HCT116 (cell line): ENCODE measurements around the gene SUPT6H. TPM values are rescaled to one million over a fixed set of nuclear protein-coding genes. Genes with fewer than 3 reads are reported as not detected.

Source experiments
- ATAC-seq: fragments of 200-7000 bp; cut with Tn5 transposase; 2 replicates; pipeline ENCODE4 v1.9.1; 2020; ENCODE audit warnings: mild to moderate bottlenecking, moderate library complexity
- BruUV-seq: library from RNA; stranded (reverse); fragments of 400-500 nt; replicated peaks from 2 replicates; lab custom pipeline; 2021; lab: Mats Ljungman, UMichigan
- CTCF ChIA-PET: fragments of 300-600 bp; sonication (Branson Sonifier 250); formaldehyde crosslinking; loops from one replicate; lab custom pipeline; 2021; ENCODE audit warnings: antibody characterized with exemption; lab: Charles Lee
- POLR2A ChIA-PET: fragments of 300-600, 350-600 bp; sonication (Branson Sonifier 250); formaldehyde crosslinking; loops from one replicate; lab custom pipeline; 2021; ENCODE audit warnings: antibody characterized with exemption; lab: Charles Lee
- RAD21 ChIA-PET, 2 experiments: fragments of 300-600 bp; sonication (Branson Sonifier 250); formaldehyde crosslinking; loops; one replicate each; lab custom pipeline; 2023; ENCODE audit warnings: low total read pairs in 2 of 2; ENCODE audit not compliant: uncharacterized antibody in 2 of 2, unreplicated experiment in 2 of 2, low non-redundant PET in 1 of 2; lab: Charles Lee
- DNase-seq: peaks from one replicate; pipeline ENCODE4 v3.0.0-alpha.2; 2010; ENCODE audit warnings: low read depth, low spot score
- H2AFZ ChIP-seq: fragments of 200-600 bp; shearing (Covaris generic), sonication (generic); 2 replicates; pipeline ENCODE4 v1.6.1; 2017; ENCODE audit warnings: low read depth, mixed run types, mixed read lengths, antibody characterized with exemption, low read length; ENCODE audit not compliant: poor library complexity, severe bottlenecking
- H3K27ac ChIP-seq: 2 replicates; pipeline ENCODE4 v1.5.1; 2012; ENCODE audit warnings: low read depth, low read length
- H3K27me3 ChIP-seq: fragments of 200-600 bp; sonication (generic); 2 replicates; pipeline ENCODE4 v1.6.1; 2016; ENCODE audit warnings: mixed run types, low read length, mixed read lengths; ENCODE audit not compliant: insufficient read depth
- H3K36me3 ChIP-seq, 2 experiments: fragments of 200-500 bp in 1 of 2; fragments of 200-600 bp in 1 of 2; sonication (Bioruptor generic) in 1 of 2; sonication (generic) in 1 of 2; 2 replicates each; pipeline versions ENCODE4 v1.5.1 to v1.6.1; 2014 to 2016; ENCODE audit warnings: low read length in 2 of 2, inconsistent platforms in 1 of 2, mixed read lengths in 1 of 2, mixed run types in 1 of 2; ENCODE audit not compliant: insufficient read depth in 2 of 2, control insufficient read depth in 1 of 2
- H3K4me1 ChIP-seq, 2 experiments: fragments of 200-600 bp in 1 of 2; sonication (generic) in 1 of 2; 2 replicates each; pipeline versions ENCODE4 v1.5.1 to v1.6.1; 2012 to 2017; ENCODE audit warnings: low read length in 2 of 2, inconsistent platforms in 1 of 2, mild to moderate bottlenecking in 1 of 2, mixed read lengths in 1 of 2, mixed run types in 1 of 2, moderate library complexity in 1 of 2; ENCODE audit not compliant: insufficient read depth in 2 of 2, control insufficient read depth in 1 of 2
- H3K4me2 ChIP-seq: fragments of 200-600 bp; sonication (generic); 2 replicates; pipeline ENCODE4 v1.6.1; 2017; ENCODE audit warnings: mixed run types, low read length, mixed read lengths
- H3K4me3 ChIP-seq, 2 experiments: fragments of 200-600 bp in 1 of 2; sonication (generic) in 1 of 2; replicated peaks in 1 of 2; 2 replicates each; pipeline ENCODE4 v1.5.1; 2011 to 2016; ENCODE audit warnings: low read length in 2 of 2, control low read depth in 1 of 2, low read depth in 1 of 2, mild to moderate bottlenecking in 1 of 2, mixed read lengths in 1 of 2, mixed run types in 1 of 2
- H3K79me2 ChIP-seq: fragments of 200-600 bp; sonication (generic); 2 replicates; pipeline ENCODE4 v1.6.1; 2017; ENCODE audit warnings: mild to moderate bottlenecking, mixed run types, low read length, moderate library complexity, mixed read lengths; ENCODE audit not compliant: insufficient read depth
- H3K9ac ChIP-seq: fragments of 200-600 bp; sonication (generic); 2 replicates; pipeline ENCODE4 v1.6.1; 2016; ENCODE audit warnings: low read length, mixed read lengths
- H3K9me2 ChIP-seq: fragments of 200-600 bp; sonication (generic), shearing (Covaris generic); 2 replicates; pipeline ENCODE4 v1.6.1; 2017; ENCODE audit warnings: mixed run types, mild to moderate bottlenecking, moderate library complexity; ENCODE audit not compliant: insufficient read depth
- H3K9me3 ChIP-seq, 2 experiments: fragments of 200-500 bp in 1 of 2; fragments of 200-600 bp in 1 of 2; sonication (Bioruptor generic) in 1 of 2; sonication (generic) in 1 of 2; 2 replicates each; pipeline ENCODE4 v1.6.1; 2014 to 2017; ENCODE audit warnings: low read length in 2 of 2, mixed read lengths in 2 of 2, inconsistent platforms in 1 of 2, low read depth in 1 of 2, mild to moderate bottlenecking in 1 of 2, mixed run types in 1 of 2, moderate library complexity in 1 of 2; ENCODE audit not compliant: control insufficient read depth in 1 of 2, insufficient read depth in 1 of 2
- H4K20me1 ChIP-seq: fragments of 200-600 bp; sonication (generic), shearing (Covaris generic); 2 replicates; pipeline ENCODE4 v1.6.1; 2017; ENCODE audit warnings: mixed run types, mild to moderate bottlenecking, moderate library complexity; ENCODE audit not compliant: insufficient read depth
- EGR1 ChIP-seq: IDR thresholded peaks from 2 replicates; pipeline ENCODE4 v1.6.1; 2012; ENCODE audit warnings: low read depth
- ELF1 ChIP-seq: IDR thresholded peaks from 2 replicates; pipeline ENCODE4 v1.6.1; 2012; ENCODE audit warnings: low read depth, borderline replicate concordance
- EZH2 ChIP-seq: fragments of 200-600 bp; sonication (generic); IDR thresholded peaks from 2 replicates; pipeline ENCODE4 v1.6.1; 2017; ENCODE audit warnings: antibody characterized with exemption, mixed run types
- EZH2phosphoT487 ChIP-seq: fragments of 200-600 bp; IDR thresholded peaks from 2 replicates; pipeline ENCODE4 v1.6.1; 2018; ENCODE audit warnings: antibody characterized with exemption, borderline replicate concordance
- FOSL1 ChIP-seq: IDR thresholded peaks from 2 replicates; pipeline ENCODE4 v1.6.1; 2012; ENCODE audit warnings: low read depth
- JUND ChIP-seq: IDR thresholded peaks from 2 replicates; pipeline ENCODE4 v1.6.1; 2012
- POLR2A ChIP-seq: IDR thresholded peaks from 2 replicates; pipeline ENCODE4 v1.7.0; 2011; ENCODE audit warnings: borderline replicate concordance; ENCODE audit not compliant: insufficient read depth, insufficient read length; ENCODE audit errors: extremely low read depth
- POLR2AphosphoS5 ChIP-seq: IDR thresholded peaks from 2 replicates; pipeline ENCODE4 v1.6.1; 2011; ENCODE audit warnings: mild to moderate bottlenecking, low read depth, low read length, moderate library complexity
- RAD21 ChIP-seq: IDR thresholded peaks from 2 replicates; pipeline ENCODE4 v1.6.1; 2012; ENCODE audit warnings: low read depth, mild to moderate bottlenecking
- SIN3A ChIP-seq: IDR thresholded peaks from 2 replicates; pipeline ENCODE4 v1.6.1; 2012; ENCODE audit warnings: low read depth
- SP1 ChIP-seq: IDR thresholded peaks from 2 replicates; pipeline ENCODE4 v1.6.1; 2012; ENCODE audit warnings: low read depth
- SRF ChIP-seq: IDR thresholded peaks from 2 replicates; pipeline ENCODE4 v1.6.1; 2012; ENCODE audit warnings: low read depth
- YY1 ChIP-seq: IDR thresholded peaks from 2 replicates; pipeline ENCODE4 v1.6.1; 2011; ENCODE audit warnings: low read length, low read depth, moderate library complexity, mild to moderate bottlenecking; ENCODE audit not compliant: insufficient replicate concordance; ENCODE audit errors: extremely low read depth
- ZFX ChIP-seq: fragments of 450-650 bp; IDR thresholded peaks from 2 replicates; pipeline ENCODE4 v1.6.1; 2017
- intact Hi-C: fragments of 100-400 bp; cut with micrococcal nuclease; formaldehyde crosslinking; loops from 2 replicates; pipeline ENCODE4 v1.10.0; 2022
- total RNA-seq: library from RNA; stranded (reverse); gene quantifications from one replicate; pipeline ENCODE4 v1.2.1, GENCODE V29; 2021; ENCODE audit not compliant: unreplicated experiment
- TF ChIP-seq, protein P1 (sequence below), 3 experiments: fragments of 200-600 bp in 1 of 3; sonication (generic) in 1 of 3; IDR thresholded peaks in 2 of 3; conservative IDR thresholded peaks in 1 of 3; 2 replicates each; pipeline ENCODE4 v1.5.1; 2012 to 2017; ENCODE audit warnings: low read depth in 2 of 3, low read length in 2 of 3, antibody characterized with exemption in 1 of 3, borderline replicate concordance in 1 of 3, control low read depth in 1 of 3, mild to moderate bottlenecking in 1 of 3, mixed read lengths in 1 of 3, mixed run types in 1 of 3, moderate library complexity in 1 of 3; ENCODE audit not compliant: insufficient read depth in 1 of 3
- TF ChIP-seq, protein P2 (sequence below): IDR thresholded peaks from 2 replicates; pipeline ENCODE4 v1.6.1; 2012
- TF ChIP-seq, protein P3 (sequence below): IDR thresholded peaks from 2 replicates; pipeline ENCODE4 v1.6.1; 2012
- TF ChIP-seq, protein P4 (sequence below): IDR thresholded peaks from 2 replicates; pipeline ENCODE4 v1.6.1; 2012; ENCODE audit warnings: low read depth

Gene SUPT6H
- total RNA-seq, 1 experiment from 2014 or later, result 62.1 TPM

DNA sequence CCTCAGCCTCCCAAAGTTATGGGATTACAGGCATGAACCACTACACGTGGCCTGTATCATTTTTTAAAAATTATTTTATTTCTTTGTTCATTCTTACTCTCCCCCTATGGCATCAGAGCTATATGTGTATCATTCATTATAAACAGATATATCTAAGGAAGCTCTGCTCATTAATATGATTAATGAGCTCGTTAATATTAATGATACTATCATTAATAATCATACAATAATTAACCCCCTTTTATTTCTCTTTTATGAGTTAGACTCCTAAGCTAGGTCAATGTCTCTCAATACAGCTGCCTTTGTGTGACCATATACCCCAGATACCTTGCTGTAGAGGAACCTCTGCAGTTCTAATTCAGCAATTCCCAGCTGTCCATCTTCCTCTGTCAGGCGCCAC is 43.5 kb upstream of the SUPT6H start (continued):
- TF ChIP-seq, protein P1, sequence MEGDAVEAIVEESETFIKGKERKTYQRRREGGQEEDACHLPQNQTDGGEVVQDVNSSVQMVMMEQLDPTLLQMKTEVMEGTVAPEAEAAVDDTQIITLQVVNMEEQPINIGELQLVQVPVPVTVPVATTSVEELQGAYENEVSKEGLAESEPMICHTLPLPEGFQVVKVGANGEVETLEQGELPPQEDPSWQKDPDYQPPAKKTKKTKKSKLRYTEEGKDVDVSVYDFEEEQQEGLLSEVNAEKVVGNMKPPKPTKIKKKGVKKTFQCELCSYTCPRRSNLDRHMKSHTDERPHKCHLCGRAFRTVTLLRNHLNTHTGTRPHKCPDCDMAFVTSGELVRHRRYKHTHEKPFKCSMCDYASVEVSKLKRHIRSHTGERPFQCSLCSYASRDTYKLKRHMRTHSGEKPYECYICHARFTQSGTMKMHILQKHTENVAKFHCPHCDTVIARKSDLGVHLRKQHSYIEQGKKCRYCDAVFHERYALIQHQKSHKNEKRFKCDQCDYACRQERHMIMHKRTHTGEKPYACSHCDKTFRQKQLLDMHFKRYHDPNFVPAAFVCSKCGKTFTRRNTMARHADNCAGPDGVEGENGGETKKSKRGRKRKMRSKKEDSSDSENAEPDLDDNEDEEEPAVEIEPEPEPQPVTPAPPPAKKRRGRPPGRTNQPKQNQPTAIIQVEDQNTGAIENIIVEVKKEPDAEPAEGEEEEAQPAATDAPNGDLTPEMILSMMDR (IDR thresholded peaks at IDR 0.05 in 2 of 3, conservative IDR thresholded peaks at IDR 0.05 in 1 of 3; ENCODE audit: borderline replicate concordance in 1 of 3, insufficient read depth in 1 of 3, low read depth in 2 of 3, low read length in 2 of 3), result no peak
- TF ChIP-seq, protein P2, sequence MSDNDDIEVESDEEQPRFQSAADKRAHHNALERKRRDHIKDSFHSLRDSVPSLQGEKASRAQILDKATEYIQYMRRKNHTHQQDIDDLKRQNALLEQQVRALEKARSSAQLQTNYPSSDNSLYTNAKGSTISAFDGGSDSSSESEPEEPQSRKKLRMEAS, result no peak
- TF ChIP-seq EZH2phosphoT487, result no peak
- TF ChIP-seq JUND, result no peak
- no peak for TF ChIP-seq ZFX
- TF ChIP-seq, protein P3, sequence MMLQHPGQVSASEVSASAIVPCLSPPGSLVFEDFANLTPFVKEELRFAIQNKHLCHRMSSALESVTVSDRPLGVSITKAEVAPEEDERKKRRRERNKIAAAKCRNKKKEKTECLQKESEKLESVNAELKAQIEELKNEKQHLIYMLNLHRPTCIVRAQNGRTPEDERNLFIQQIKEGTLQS, result no peak
- TF ChIP-seq SRF, result no peak
- TF ChIP-seq SIN3A, result no peak
- TF ChIP-seq ELF1, result no peak
- TF ChIP-seq POLR2AphosphoS5, result no peak

DNA sequence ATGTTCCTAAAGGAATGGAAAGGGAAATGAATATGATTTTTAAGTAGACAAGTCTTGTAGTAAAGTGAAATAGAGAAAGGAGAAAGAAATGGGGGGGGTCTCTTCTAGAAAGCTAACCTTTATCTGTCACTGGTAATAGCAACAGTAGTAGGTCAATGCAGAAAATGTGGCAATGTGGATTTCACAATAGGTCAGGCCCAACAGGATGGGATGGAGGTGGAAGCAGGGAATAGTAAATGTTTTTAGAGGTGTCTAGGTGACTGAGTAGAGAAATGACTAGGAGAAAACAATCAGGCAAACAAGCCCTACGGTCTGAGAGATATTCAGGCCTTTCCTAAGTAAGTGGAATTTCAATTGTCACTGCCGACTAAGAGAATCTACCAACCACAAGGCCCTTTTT is 42.0 kb upstream of the SUPT6H start:
- Histone ChIP-seq H3K36me3 (peaks cover 84 to 91% of the 10 kb centered on the region in 2 experiments), H3K9me2 (no peaks in the 10 kb centered on the region), H3K4me1 (no peaks in the 10 kb centered on the region), H3K4me3 (no peak overlapping the region), H2AFZ (no peak overlapping the region), H3K9ac (no peak overlapping the region), H3K79me2 (no peaks in the 10 kb centered on the region), H3K27ac (no peak overlapping the region), H3K27me3 (no peaks in the 10 kb centered on the region), H3K4me2 (no peak overlapping the region), H4K20me1 (no peaks in the 10 kb centered on the region), H3K9me3 (no peaks in the 10 kb centered on the region)
- ATAC-seq (no peak), DNase-seq (no peak)
- RAD21 ChIA-PET, result no interaction called here
- POLR2A ChIA-PET, result no interaction called here
- no TSS peak for BruUV-seq
- CTCF ChIA-PET, result no interaction called here
- intact Hi-C loops, result no loop called here
- TF ChIP-seq ZFX (no peak), POLR2AphosphoS5 (no peak), FOSL1 (no peak), YY1 (no peak), EZH2 (no peak), ELF1 (no peak), POLR2A (no peak), EGR1 (no peak), SP1 (no peak), RAD21 (no peak)
- TF ChIP-seq, protein P3, result no peak
- TF ChIP-seq, protein P2, result no peak
- TF ChIP-seq, protein P4, sequence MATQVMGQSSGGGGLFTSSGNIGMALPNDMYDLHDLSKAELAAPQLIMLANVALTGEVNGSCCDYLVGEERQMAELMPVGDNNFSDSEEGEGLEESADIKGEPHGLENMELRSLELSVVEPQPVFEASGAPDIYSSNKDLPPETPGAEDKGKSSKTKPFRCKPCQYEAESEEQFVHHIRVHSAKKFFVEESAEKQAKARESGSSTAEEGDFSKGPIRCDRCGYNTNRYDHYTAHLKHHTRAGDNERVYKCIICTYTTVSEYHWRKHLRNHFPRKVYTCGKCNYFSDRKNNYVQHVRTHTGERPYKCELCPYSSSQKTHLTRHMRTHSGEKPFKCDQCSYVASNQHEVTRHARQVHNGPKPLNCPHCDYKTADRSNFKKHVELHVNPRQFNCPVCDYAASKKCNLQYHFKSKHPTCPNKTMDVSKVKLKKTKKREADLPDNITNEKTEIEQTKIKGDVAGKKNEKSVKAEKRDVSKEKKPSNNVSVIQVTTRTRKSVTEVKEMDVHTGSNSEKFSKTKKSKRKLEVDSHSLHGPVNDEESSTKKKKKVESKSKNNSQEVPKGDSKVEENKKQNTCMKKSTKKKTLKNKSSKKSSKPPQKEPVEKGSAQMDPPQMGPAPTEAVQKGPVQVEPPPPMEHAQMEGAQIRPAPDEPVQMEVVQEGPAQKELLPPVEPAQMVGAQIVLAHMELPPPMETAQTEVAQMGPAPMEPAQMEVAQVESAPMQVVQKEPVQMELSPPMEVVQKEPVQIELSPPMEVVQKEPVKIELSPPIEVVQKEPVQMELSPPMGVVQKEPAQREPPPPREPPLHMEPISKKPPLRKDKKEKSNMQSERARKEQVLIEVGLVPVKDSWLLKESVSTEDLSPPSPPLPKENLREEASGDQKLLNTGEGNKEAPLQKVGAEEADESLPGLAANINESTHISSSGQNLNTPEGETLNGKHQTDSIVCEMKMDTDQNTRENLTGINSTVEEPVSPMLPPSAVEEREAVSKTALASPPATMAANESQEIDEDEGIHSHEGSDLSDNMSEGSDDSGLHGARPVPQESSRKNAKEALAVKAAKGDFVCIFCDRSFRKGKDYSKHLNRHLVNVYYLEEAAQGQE, result no peak
